ENCODE measurements around the gene LYZL6.
"Not testable (repeated sequence)": the region's sequence is repeated elsewhere in the genome, so short reads cannot be mapped to it uniquely, and the experiment has no call there.

Gene LYZL6

DNA sequence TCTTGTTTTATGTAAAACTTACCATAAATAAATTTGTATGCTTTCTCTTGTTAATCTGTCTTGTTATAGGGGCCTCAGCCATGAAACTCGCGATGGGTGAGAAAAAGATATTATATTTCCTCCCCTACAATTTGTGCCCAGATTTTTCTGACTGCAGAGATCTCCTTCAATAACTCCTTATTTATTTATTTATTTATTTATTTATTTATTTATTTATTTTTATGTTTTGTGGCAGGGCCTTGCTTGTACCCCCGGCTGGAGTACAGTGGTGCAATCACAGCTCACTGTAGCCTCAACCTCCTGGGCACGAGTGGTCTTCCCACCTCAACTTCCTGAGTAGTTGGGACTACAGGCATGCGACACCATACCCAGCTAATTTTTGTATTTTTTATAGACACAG is 40.1 kb downstream of the LYZL6 start:
- DNase-seq: no peak

DNA sequence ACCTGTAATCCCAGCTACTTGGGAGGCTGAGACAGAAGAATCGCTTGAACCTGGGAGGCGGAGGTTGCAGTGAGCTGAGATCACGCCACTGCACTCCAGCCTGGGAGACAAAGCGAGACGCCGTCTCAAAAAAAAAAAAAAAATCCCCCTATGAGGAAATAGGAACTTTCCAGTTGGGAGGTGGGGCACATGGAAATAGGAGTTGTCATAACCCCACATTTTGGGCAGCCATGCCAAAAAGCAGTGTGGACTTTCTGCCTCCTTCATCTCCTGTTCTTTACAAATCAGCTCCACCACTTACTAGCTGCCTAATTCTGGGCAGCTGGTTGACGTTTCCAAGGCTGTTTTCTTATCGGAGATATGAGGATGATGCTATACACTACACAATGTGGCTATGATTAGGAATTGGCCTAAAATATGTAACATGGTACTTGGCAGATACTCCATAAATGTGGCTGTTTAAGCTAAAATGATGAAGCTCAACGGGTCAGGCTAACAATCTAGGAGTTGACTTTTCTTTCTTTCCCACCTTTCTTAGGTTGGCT is 41.8 kb downstream of the LYZL6 start:
- no peak for DNase-seq

DNA sequence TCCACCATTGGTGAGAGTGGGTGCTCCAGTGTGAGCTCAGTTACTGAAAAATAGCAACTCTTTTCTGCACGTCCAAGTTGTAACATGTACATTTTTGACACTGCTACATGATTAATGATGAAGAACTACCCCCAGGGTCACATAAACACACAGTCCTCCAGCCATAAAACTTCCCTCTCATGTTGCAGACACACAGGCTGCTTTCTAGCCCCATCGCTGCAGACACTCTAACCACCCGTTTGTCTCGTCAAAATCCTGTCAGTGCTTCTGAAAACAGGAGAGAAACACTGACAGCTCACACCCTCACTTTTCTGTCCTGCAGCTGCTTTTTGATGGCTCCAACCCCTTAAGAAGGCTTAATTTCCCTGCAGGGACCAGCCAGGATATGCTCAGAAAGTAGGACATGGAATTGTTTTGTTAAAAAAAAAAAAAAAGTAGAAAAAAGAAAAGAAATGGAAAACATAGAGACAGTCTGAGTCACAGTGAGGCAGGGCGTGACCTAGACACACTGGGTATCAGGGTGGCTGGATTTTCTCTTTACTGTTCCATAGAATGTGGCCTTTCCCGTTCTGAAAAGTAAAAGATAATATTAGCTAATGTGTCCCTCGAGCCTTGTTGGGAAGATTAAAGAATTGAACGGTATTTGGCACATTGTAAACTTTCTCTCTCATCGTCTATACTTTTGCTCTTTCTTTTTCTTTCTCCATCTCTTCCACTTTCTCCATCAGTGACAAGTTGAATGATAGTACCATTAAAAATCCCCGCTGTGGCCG is 42.6 kb downstream of the LYZL6 start:
- no peak for DNase-seq

DNA sequence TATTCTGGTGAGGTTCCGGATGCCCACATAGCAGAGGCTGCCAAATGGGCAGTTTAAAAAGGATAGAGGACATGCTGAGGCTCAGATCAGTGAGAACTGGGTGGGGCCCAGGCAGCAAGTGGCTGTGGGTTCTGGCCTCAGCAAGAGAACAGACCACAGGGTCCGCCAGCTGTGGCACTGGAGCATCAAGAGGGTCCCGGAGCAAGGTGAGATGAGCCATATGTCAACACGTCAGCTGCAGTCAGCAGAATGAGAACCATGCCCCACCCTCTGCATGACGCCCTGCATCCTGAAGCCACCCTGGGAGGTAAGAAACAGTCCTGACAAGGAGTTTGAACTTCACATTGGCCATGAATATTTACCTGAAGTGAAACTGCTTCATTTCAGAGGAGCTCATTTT is 43.2 kb downstream of the LYZL6 start:
- DNase-seq: no peak

DNA sequence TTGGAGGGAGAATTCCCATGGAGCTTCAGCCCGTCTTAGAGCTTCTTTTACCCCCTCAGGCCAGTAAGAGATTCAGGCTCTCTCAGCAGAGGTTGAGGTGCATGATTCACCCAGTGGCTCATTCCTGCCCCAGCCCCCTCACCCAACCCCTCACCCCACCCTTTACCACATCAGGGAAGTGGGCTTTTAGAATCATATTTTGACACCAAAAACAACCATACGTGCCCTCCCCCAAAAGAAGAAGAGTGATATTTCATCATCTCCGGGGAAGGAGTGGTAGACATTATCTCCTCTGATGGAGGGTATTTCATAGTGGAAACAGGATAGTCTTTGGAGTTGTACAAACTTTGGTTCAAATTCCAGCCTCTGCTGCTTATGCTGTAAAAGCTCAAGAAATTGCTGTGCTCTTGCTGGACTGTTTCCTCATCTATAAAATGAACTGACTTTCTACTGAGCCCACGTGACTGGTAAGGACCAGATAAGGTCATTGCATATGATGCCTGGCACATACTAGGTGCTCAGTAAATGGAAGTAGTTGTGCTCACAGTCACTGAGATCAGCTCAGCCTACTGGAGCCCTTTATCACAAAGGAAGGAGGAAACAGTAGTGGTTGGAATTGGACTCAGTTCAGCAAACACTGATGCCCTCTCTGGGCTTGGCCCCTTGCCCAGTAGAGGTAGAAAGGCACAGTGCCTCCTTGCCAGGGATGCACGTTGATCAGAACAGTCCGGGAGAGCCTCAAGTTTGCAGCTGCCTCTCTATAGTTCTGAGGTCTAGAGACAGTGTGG is 45.0 kb downstream of the LYZL6 start:
- no peak for DNase-seq

DNA sequence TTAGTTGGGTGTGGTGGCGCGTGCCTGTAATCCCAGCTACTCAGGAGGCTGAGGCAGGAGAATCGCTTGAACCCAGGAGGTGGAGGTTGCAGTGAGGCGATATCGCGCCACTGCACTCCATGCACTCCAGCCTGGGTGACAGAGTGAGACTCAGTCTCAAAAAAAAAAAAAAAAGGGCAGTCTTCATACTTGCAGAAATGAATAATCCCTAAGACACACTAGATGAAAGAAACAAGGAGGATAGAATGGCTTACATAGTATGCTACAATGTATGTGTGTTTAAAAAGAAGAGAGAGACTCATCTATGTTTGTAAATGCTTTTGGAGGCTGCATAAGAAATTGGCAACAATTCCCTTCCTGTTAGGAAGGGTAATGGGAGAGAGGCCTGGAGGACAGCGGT is 45.7 kb downstream of the LYZL6 start:
- not testable (repeated sequence) for DNase-seq

DNA sequence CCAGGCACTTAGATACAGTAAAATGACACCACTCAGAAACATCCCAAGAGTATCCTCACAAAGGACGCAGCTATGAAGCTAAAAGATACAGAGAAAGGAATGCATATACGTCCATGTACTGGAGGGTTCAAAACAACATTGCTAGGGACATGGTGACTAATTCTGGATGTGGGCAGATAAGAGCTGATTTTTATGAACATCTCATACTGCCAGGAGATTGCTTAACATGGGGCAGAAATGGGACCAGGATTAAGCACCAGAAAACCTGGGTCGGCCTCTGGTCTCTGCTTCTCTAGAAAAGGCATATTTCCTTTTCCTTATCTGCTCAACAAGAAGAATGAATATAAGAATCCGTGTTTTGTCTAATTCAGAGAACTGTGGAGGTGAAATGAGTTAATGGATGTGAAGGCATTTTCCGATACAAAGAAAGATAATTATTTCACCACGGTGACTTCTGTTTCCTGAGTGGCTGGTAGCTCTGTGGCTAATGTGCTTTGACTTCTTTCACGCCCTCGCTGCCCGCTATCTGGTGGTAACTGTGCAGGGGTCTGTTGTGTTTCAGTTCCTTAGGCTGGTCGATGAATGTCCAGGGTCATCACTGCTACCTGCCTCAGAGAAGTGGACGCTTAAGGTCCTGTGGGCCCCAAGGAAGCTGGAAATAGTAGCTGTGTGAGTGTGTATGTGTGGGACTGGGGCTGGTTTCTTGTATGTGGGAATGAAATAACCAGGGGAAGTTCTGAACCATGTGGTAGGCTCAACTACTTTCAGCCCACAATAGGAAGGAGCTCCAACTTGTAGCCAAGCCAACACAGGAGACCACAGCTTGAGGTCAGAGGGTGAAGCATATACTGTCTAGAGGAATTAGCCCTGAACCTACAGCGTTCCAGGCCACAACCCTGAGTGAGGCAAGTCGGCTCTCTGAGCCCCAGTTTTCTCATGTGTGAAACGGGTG is 47.6 kb downstream of the LYZL6 start:
- no peak for DNase-seq

DNA sequence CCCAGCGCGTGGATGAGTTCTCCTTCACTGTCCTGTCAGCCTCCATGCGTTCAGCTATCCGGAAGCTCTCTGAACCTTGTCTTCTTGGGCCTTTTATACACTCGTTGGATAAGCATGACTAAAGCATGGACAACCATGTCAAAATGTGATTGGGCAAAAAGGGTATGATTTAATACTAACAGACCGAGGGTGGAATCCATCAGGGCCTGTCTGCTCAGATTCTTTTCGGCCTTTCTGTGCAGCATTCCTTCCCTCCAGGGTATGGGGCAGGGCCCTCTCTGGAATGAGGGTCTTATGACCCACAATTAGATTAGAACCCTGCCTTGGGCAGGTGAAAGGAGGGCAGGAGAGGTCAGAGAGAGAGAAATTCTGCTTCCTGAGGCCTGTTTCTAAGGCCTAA is 49.3 kb downstream of the LYZL6 start:
- DNase-seq: no peak

DNA sequence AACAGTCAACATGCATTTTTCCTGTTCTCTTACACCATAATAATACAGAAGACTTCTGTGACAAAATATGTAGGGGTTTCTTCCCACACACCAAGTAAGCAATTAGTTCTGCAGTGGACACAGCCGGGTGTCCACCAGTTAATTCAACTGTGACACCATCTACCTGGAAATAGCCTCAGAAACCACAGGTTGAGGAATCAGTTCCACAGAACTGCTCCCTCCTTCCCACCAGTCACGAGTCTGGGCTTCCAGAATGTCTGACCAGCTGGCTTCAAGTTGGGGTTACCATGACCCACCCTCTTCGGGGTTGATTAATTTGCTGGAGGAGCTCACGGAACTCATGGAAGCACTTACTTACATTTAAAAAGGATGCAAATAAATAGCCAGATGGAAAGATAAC is 49.8 kb downstream of the LYZL6 start:
- no peak for DNase-seq

DNA sequence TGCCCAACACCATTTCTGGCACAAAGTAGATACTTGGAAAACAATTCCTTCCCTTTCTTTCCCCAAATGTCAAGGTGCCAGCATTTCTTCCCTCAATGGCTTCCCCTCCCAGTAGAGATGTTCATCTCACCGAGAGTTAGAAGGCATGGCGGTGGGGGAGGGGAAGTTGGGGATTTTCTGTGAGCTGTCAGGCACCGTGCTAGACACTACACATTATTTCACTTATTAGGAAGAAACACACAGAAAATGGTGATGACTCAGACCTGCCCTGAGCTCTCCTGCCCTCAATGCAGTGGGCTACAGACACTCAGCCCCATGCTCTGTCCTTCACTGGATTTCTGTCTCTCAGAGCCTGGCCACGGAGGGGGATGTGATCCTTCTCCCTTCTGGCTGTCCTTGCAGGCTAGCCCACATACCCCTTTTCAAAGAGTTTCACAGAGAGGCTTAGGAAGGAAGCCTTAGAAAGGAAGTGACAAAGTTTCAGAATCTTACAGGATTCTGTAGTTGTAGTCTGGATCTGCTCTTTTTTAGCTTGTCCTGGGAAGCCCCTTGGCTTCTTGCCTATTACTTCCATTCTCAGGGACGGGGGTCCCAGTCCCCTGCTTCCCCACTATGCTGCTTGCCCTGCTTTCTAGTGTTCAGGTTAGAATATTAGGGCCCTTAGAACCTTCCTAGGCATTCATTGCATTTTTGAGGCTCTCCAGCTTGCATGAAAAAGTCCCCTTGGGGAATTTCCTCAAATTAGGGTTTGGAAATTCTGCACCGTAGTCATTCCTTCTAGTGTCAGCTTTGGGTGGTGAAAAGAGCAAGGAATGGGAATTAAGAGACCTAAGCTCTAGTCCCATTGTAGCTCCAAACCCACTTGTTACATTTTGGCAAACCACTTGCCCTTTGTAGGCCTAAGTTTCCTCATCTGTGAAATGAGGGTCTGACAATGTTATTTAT is 51.1 kb downstream of the LYZL6 start:
- no peak for DNase-seq

DNA sequence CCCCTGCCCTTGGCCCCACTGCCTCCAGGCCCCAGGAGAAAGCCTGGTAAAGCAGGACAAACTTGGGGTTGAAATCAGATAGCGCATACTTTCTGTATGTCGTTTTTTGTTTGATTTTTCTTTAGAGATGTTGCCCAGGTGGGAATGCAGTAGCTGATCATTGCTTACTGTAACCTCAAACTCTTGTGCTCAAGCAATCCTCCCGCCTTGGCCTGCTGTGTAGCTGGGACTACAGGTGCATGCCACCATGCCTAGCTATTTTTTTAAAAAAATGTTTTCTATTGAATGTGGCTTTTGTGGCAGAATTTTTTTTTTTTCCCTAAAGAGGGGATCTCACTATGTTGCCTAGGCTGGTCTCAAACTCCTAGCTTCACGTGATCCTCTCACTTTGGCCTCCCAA is 52.2 kb downstream of the LYZL6 start:
- no peak for DNase-seq

DNA sequence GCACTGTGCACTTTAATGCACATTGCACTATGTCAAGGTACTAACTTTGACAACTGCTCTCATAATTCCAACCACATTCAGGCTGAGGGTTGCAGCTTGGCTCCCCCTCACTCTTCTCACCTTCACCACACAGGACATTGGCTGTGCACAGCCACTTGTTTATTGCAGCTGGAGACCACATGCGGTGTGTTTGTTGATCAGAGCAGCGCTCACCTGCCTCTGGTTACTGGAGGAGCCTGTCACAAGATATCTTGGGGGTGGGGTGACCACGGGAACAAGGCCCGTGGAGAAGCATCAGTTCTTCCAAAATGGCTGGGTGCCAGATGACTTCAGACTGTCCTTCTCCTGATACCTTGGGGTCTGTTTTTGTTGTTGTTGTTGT is 52.7 kb downstream of the LYZL6 start:
- DNase-seq: no peak

DNA sequence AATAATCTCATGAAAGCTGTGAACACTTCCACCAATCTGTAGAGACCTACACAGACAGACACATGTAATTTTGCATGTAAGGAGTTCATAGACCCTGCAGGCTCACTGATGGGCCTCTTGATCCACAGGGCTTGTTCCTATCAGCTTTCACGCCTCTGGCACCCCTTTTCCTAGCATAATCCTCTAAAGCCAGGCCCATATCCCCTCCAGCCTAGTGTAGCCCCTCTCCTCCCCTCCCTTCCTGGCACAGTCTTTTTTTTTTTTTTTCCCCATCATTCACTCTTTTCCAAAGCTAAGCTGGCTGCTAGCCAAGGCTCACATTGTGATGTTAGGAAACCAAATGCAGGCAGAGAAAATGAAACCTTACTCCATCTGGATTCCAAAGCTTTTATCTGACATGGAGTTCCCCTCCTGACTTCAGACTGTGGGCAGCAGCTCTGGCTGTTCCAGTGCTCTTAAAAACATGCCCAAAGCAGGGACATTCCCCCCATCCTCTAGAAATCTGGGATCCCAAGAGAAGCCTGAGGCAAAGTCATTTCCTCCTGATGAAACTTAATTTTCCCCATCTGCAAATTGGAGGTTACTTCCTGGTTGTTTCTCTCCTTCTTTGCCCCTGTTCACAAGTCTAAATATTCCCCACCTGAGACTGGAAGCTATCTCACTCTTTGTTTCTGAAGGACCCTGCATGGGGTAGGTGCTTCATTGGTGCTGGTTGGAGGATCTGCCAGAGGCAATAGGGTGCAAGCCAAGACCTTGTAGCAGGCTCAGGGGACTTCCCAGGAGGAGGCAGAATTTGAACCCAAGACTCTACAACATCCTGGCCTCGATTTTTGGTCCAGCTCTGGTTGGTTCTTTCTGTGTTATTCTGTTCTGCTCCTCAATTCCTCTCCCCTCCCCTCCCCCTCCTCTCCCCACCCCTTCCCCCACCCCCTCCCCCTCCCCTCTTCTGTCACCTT is 53.4 kb downstream of the LYZL6 start:
- peak; percentile 41 for DNase-seq

DNA sequence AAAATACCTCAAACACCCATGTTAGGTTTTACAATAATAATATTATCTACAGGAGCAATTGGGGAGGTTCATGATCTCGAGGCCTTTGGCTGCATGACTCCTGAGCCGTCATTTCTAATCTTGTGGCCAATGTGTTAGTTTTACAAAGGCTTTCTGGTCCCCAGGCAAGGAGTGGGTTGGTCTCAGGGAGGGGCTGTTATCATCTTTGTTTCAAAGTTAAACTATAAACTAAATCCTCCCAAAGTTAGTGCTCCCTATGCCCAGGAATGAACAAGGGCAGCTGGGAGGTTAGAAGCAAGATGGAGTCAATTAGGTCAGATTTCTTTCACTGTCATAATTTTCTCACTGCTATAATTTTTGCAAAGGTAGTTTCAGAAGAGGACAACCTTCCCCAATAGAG is 54.3 kb downstream of the LYZL6 start:
- no peak for DNase-seq
